Midbrain (tissue), 1 donor: ENCODE results near the gene XRCC3.
"Not testable (repeated sequence)": the region's sequence is repeated elsewhere in the genome, so short reads cannot be mapped to it uniquely, and the experiment has no call there.

Experiments
- DNase-seq: peaks from one replicate; lab custom pipeline; 2025; lab: John Stamatoyannopoulos, UW

Gene XRCC3

DNA sequence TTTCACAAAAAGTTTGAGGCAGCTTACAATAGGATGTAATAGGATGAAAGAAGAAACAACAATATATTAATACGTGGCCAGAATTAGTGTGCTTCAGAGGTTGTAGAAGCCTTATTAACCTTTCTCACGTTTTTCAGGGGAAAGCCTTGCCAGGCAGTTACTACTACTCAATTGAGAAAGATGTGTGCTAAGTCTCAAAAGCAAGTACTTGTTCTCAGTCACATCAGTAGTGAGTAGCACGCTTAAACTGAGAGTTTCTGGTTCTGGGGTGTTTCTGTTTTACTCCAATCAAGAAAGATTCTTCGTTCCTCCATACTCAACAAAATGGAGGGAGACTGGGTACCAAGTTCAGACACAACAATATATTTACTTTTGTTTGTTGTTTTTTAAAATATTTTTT is 47.6 kb downstream of the XRCC3 start:
- no peak for DNase-seq

DNA sequence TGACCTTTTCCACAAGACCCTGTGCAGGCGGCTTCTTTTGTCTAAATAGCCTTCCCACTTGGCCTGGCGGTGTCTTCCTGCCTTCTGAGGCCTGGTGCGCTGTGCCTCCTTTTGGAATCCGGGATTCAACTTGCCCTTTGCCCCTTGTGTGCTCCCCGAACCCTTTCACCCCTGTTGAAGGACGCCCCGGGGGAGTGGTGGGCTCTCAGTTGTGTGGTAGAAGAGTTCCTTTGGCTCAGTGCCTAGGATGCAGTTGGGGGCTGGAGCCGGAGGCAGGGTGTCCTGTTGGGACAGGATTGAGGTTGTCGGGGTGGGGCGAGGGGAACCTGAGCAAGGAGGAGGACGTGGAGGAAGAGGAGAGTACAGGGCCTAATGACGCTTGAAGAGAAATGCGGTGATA is 51.7 kb downstream of the XRCC3 start:
- DNase-seq: no peak

- DNase-seq: no peak
These were observed 52.7 kb downstream of the XRCC3 start for GRCh38 chr14:103662591-103662990.

GRCh38 chr14:103662029-103662428 is 53.2 kb downstream of the XRCC3 start:
- DNase-seq: no peak

GRCh38 chr14:103659631-103660030 is 55.6 kb downstream of the XRCC3 start:
- no peak for DNase-seq

GRCh38 chr14:103657471-103657870 is 57.8 kb downstream of the XRCC3 start:
- DNase-seq: no peak

DNA sequence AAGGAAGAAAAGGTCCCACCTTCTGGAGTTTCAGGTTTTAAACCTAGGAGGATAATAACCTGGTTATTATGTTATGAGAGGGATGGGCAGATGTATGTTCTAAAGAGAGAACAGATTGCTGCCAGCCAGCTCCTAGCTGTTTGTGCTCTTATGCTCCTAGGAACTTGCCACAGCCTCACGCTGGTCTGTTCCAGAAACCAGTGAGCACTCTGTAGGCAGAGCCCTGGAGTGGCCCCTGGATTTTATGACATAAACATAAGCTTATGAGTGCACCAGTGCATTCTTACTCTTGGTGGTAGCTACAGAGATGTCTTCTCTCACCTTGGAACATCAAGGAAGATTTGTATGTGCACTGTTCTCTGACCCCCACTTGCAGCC is 58.5 kb downstream of the XRCC3 start:
- no peak for DNase-seq

DNA sequence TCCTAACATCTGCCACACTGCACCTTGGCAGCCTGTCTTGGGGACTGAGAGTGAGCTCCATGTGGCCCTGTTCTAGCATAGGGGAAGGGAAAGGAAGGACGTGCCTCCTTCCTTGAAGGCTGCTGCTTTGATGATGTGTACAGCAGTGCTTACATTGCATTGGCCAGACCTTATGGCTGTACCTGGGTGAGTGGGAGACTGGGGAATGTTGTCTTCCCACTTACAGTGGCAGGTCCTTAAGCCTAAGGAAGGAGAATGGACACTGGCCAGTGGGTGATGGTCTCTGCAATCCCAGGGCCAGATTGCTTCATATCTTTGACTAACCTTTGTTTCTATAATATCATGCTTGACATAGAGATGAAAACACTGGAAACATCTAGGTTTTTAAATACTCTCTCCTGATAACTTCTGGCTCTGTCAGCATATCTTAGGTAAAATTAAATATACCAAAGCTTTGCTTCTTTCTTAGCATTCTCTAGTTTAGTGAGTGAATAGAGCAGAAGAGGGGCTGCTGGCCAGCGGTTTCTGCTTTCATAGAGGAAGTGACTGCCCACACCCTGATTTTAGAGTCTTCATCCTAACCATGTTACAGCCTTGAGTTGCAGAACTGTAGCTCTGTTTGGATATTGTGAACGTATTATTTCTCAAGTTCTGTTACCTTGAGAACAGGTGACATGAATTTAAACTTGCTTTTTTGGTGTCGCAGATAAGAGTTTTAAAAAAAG is 59.1 kb downstream of the XRCC3 start:
- no peak for DNase-seq

DNA sequence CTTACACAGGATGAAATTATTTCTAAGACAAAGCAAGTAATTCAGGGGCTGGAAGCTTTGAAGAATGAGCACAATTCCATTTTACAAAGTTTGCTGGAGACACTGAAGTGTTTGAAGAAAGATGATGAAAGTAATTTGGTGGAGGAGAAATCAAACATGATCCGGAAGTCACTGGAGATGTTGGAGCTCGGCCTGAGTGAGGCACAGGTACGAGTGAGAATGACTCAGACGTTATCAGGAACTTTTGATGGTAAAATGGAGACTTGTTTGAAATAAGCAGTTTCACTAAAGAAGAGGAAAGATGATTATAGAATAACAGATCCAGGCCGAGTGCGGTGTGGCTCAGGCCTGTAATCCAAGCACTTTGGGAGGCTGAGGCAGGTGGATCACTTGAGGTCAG is 60.6 kb downstream of the XRCC3 start:
- DNase-seq: no peak

GRCh38 chr14:103653805-103654204 is 61.4 kb downstream of the XRCC3 start:
- DNase-seq: no peak

DNA sequence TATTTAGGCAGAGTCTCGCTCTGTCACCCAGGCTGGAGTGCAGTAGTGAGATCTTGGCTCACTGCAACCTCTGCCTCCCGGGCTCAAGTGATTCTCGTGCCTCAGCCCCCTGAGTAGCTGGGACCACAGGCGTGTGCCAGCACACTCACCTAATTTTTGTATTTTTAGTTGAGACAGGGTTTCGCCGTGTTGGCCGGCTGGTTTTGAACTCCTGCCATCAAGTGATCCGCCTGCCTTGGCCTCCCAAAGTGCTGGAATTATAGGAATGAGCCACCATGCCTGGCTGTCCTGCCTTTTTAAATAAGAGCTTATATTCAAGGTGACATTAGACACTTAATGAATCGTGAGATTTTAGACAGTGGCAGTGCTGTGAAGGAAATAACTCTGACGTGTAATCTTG is 61.9 kb downstream of the XRCC3 start:
- DNase-seq: not testable (repeated sequence)

- DNase-seq: no peak
These were observed 62.4 kb downstream of the XRCC3 start for GRCh38 chr14:103652806-103653205.

DNA sequence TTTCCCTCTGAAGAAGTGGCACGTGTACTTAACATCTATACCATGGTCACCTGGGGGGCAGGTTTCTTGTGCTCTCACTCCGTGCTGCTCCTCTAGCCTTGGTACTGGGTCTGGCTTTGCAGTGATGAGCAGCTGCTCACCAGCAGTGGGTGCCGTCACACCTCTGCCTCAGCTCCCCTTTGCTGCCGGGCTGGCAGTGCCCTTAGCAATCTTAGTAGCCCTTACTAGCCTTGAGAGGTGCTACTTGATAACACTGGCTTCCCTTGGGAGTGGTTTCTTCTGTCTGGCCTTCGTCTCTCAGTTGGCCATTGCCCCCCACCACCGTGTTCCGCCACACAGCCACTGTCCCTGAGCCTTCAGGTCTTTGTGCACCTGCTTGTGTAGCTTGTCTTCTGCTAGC is 63.7 kb downstream of the XRCC3 start:
- no peak for DNase-seq

- no peak for DNase-seq
These were observed 65.0 kb downstream of the XRCC3 start for GRCh38 chr14:103650213-103650612.

GRCh38 chr14:103649001-103649400 is 66.2 kb downstream of the XRCC3 start:
- DNase-seq: no peak
